B cell (primary cell): ENCODE data around the gene BABAM2.

Experiments used
- CTCF ChIP-seq: fragments of 200-600 bp; IDR thresholded peaks from one replicate; pipeline ENCODE4 v1.8.0; 2022; ENCODE audit warnings: antibody characterized with exemption, mild to moderate bottlenecking
- EZH2 ChIP-seq: IDR thresholded peaks from 2 replicates; pipeline ENCODE4 v1.6.1; 2012; ENCODE audit warnings: borderline replicate concordance, low read depth, mild to moderate bottlenecking, moderate library complexity, low read length; ENCODE audit not compliant: insufficient read depth, poor library complexity, severe bottlenecking

GRCh38 chr2:28263690-28264089, 373.2 kb downstream of the BABAM2 start:
- no peak for TF ChIP-seq CTCF
- TF ChIP-seq EZH2 = no peak
